GM19468 (cell line): Measurements from ENCODE around the gene RARRES1.
"Not testable (repeated sequence)": the region's sequence is repeated elsewhere in the genome, so short reads cannot be mapped to it uniquely, and the experiment has no call there.

Experiments
- ATAC-seq: cut with Tn5 transposase; IDR thresholded peaks from one replicate; pipeline ENCODE4 v1.9.1; 2021; ENCODE audit warnings: mild to moderate bottlenecking, moderate library complexity, moderate number of reproducible peaks; ENCODE audit not compliant: unreplicated experiment; ENCODE audit errors: extremely low read depth

The RARRES1 gene

GRCh38 chr3:158702815-158703481 is 29.3 kb downstream of the RARRES1 start:
- ATAC-seq: no peak

- no peak for ATAC-seq
These were observed 30.7 kb downstream of the RARRES1 start for GRCh38 chr3:158701420-158702065.

GRCh38 chr3:158700559-158700958 is 31.7 kb downstream of the RARRES1 start:
- ATAC-seq: no peak

- no peak for ATAC-seq
These were observed 35.6 kb downstream of the RARRES1 start for GRCh38 chr3:158696618-158697017.

GRCh38 chr3:158693866-158694456 is 38.3 kb downstream of the RARRES1 start:
- ATAC-seq: not testable (repeated sequence)

GRCh38 chr3:158685159-158685558 is 47.1 kb downstream of the RARRES1 start:
- no peak for ATAC-seq

GRCh38 chr3:158683230-158683962 is 48.9 kb downstream of the RARRES1 start:
- no peak for ATAC-seq

- ATAC-seq: no peak
These were observed 51.4 kb downstream of the RARRES1 start for GRCh38 chr3:158680861-158681260.

GRCh38 chr3:158679547-158680000 is 52.7 kb downstream of the RARRES1 start:
- no peak for ATAC-seq

GRCh38 chr3:158678687-158679086 is 53.6 kb downstream of the RARRES1 start:
- no peak for ATAC-seq

GRCh38 chr3:158672215-158673176 is 59.8 kb downstream of the RARRES1 start, which contains the start of gene LXN:
Gene LXN, minus strand, starts transcription at chr3:158672648. Its CDS starts 170 bp downstream, at chr3:158672478.
- peak; percentile 100 for ATAC-seq

- ATAC-seq: no peak
These were observed 60.4 kb downstream of the RARRES1 start for GRCh38 chr3:158671821-158672214.

- ATAC-seq: no peak
These were observed 63.8 kb downstream of the RARRES1 start for GRCh38 chr3:158668506-158668905.

GRCh38 chr3:158666416-158666815 is 65.8 kb downstream of the RARRES1 start:
- ATAC-seq: no peak

GRCh38 chr3:158663832-158664231 is 68.4 kb downstream of the RARRES1 start:
- no peak for ATAC-seq

GRCh38 chr3:158663246-158663645 is 69.0 kb downstream of the RARRES1 start:
- no peak for ATAC-seq

- no peak for ATAC-seq
These were observed 71.5 kb downstream of the RARRES1 start for GRCh38 chr3:158660711-158661110.

GRCh38 chr3:158659454-158660237 is 72.6 kb downstream of the RARRES1 start:
- peak; percentile 75 for ATAC-seq

- ATAC-seq: no peak
These were observed 73.4 kb downstream of the RARRES1 start for GRCh38 chr3:158658889-158659288.
